AG04449 (cell line): Measurements from ENCODE around the gene SMIM23.

ENCODE experiments used
- CTCF ChIA-PET: fragments of 350-600 bp; formaldehyde crosslinking; extraction: SDS; loops from one replicate; lab custom pipeline; 2021; ENCODE audit warnings: antibody characterized with exemption; lab: Yijun Ruan, JAX
- POLR2A ChIA-PET: fragments of 400-600, 350-600 bp; formaldehyde crosslinking; extraction: SDS; loops from one replicate; lab custom pipeline; 2020; ENCODE audit warnings: antibody characterized with exemption, inconsistent platforms; lab: Yijun Ruan, JAX
- DNase-seq: peaks from one replicate; pipeline ENCODE4 v3.0.0-alpha.2; 2010; ENCODE audit warnings: low read depth, low spot score
- H3K4me3 ChIP-seq: 2 replicates; pipeline ENCODE4 v1.5.1; 2011; ENCODE audit warnings: low read depth, mild to moderate bottlenecking, control low read depth, low read length
- CTCF ChIP-seq: IDR thresholded peaks from one replicate; pipeline ENCODE4 v1.5.1; 2011; ENCODE audit warnings: mild to moderate bottlenecking, moderate library complexity, low read length, control low read depth, inconsistent platforms; ENCODE audit not compliant: insufficient read depth; ENCODE audit errors: missing control alignments

The SMIM23 gene

GRCh38 chr5:171755354-171755821, 30.2 kb upstream of the SMIM23 start:
- peak; percentile 1 for DNase-seq
- TF ChIP-seq CTCF: no peak
- ChIA-PET CTCF (interaction anchor here (1.3 kb wide), 1 partner anchor 154 kb away, joined by 3 read pairs; no protein-coding TSS in a partner anchor), POLR2A (no interaction called here)
- no peak overlapping the region for H3K4me3 ChIP-seq

GRCh38 chr5:171757853-171758535, 27.6 kb upstream of the SMIM23 start:
- DNase-seq: peak; percentile 76
- CTCF ChIA-PET: interaction anchor here (0.6 to 1.6 kb wide), 3 partner anchors 128 to 639 kb away, joined by 3 read pairs; no protein-coding TSS in a partner anchor
- no peak overlapping the region for H3K4me3 ChIP-seq
- TF ChIP-seq CTCF: no peak
- POLR2A ChIA-PET: no interaction called here

- no peak overlapping the region for H3K4me3 ChIP-seq
- ChIA-PET POLR2A (no interaction called here), CTCF (no interaction called here)
- no peak for TF ChIP-seq CTCF
- DNase-seq: no peak
These were observed 25.8 kb upstream of the SMIM23 start for GRCh38 chr5:171759777-171760176.

- no peak for DNase-seq
- ChIA-PET POLR2A (no interaction called here), CTCF (no interaction called here)
- H3K4me3 ChIP-seq: no peak overlapping the region
- no peak for TF ChIP-seq CTCF
These were observed 23.5 kb upstream of the SMIM23 start for GRCh38 chr5:171762021-171762608.

DNA sequence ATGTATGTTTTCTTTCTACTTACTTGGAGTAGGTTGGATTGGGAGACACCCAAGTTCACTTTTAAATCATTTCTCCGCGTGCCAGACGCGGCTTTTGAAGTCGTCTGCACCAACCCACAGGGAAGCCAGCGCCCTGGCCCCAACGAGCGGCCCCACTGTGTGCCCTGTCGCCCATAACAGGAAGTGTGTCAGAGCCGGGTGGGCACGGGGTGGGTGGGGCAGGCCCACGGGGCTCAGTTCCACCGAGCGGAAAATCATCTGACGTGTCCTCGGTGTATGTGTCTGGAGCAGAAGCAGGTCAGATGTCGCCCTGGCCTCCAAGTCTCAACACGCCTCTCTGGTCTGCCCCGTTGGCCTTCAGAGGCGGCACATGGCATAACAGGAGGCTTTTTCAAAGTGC, 22.7 kb upstream of the SMIM23 start:
- DNase-seq: no peak
- POLR2A ChIA-PET: no interaction called here
- H3K4me3 ChIP-seq: no peak overlapping the region
- no peak for TF ChIP-seq CTCF
- CTCF ChIA-PET: no interaction called here

DNA sequence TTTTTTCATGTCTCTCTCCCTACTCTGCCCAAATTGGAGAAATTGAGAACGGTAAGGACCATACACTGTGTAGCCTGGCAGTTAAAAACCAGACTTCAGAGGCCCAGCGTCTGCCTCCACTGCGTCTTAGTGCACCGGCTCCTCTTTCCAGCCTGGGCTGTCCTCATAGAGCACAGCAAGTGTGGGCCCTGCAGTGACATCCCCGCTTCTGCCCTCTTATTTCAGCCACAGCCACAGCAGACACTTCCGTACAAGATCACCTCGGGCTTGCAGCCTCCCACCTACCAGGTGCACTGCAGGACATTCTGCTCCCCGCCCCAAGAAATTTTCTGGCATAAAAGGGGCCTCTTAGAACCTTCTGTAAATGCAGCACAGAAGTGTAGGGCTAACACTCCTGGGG, 21.4 kb upstream of the SMIM23 start:
- TF ChIP-seq CTCF: no peak
- ChIA-PET POLR2A (no interaction called here), CTCF (no interaction called here)
- DNase-seq: no peak
- no peak overlapping the region for H3K4me3 ChIP-seq
